Pulmonary artery endothelial cell (primary cell): ENCODE data around the gene NLRP14. TPM values are rescaled to one million over a fixed set of nuclear protein-coding genes. Genes with fewer than 3 reads are reported as not detected.

Experiments used
- DNase-seq: peaks from one replicate; pipeline ENCODE4 v3.0.0-alpha.2; 2011; ENCODE audit warnings: low read depth, low spot score
- total RNA-seq: library from RNA; depleted of rRNA; stranded (reverse); fragments of >200 nt; gene quantifications from 2 replicates; pipeline ENCODE4 v1.2.3, GENCODE V29; 2014

The NLRP14 gene
- 0.21 and 0.40 TPM in 2 replicates for total RNA-seq

- DNase-seq: peak; percentile 68
These were observed at the start of gene NLRP14, which contains the start of gene ZNF214 for GRCh38 chr11:7020183-7020917. NLRP14 (plus strand) TSS chr11:7020479; CDS start chr11:7038587, 18,108 bp downstream. ZNF214 (minus strand) TSS chr11:7020346; CDS start chr11:7002835, 17,511 bp downstream.

GRCh38 chr11:6979365-6979764 is 40.9 kb upstream of the NLRP14 start:
- DNase-seq: no peak

- no peak for DNase-seq
These were observed 33.8 kb upstream of the NLRP14 start for GRCh38 chr11:6986487-6986886.

- no peak for DNase-seq
These were observed 31.8 kb upstream of the NLRP14 start for GRCh38 chr11:6988506-6988905.

GRCh38 chr11:6991227-6991626 is 29.1 kb upstream of the NLRP14 start:
- DNase-seq: no peak

GRCh38 chr11:6992026-6992425 is 28.3 kb upstream of the NLRP14 start:
- DNase-seq: no peak

- DNase-seq: no peak
These were observed 27.5 kb upstream of the NLRP14 start for GRCh38 chr11:6992457-6993417.

GRCh38 chr11:6995703-6996102 is 24.6 kb upstream of the NLRP14 start:
- DNase-seq: no peak

- no peak for DNase-seq
These were observed 15.8 kb upstream of the NLRP14 start for GRCh38 chr11:7004482-7004881.

GRCh38 chr11:7014118-7014517 is 6.2 kb upstream of the NLRP14 start:
- DNase-seq: no peak

GRCh38 chr11:7016011-7016410 is 4.3 kb upstream of the NLRP14 start:
- DNase-seq: no peak

GRCh38 chr11:7019500-7020182 is 638 bp upstream of the NLRP14 start:
- DNase-seq: no peak

- no peak for DNase-seq
These were observed 1.0 kb downstream of the NLRP14 start for GRCh38 chr11:7021318-7021717.

- DNase-seq: no peak
These were observed 7.9 kb downstream of the NLRP14 start for GRCh38 chr11:7028141-7028540.

- DNase-seq: no peak
These were observed 10.6 kb downstream of the NLRP14 start for GRCh38 chr11:7030836-7031235.

- DNase-seq: no peak
These were observed 11.2 kb downstream of the NLRP14 start for GRCh38 chr11:7031471-7031871.

- no peak for DNase-seq
These were observed 12.4 kb downstream of the NLRP14 start for GRCh38 chr11:7032692-7033091.

- no peak for DNase-seq
These were observed 13.7 kb downstream of the NLRP14 start for GRCh38 chr11:7034019-7034418.

GRCh38 chr11:7046474-7047175 is 26.3 kb downstream of the NLRP14 start:
- DNase-seq: peak; percentile 22

GRCh38 chr11:7050191-7050590 is 29.9 kb downstream of the NLRP14 start:
- DNase-seq: no peak
